SJCRH30 (cell line): Measurements from ENCODE around the gene NOLC1. TPM values are rescaled to one million over a fixed set of nuclear protein-coding genes. Genes with fewer than 3 reads are reported as not detected.

Experiments used
- DNase-seq, 2 experiments: peaks; one replicate each; pipeline ENCODE4 v3.0.0-alpha.2; 2015 to 2020
- H3K27ac ChIP-seq: fragments of 250-450 bp; sonication (Bioruptor Pico); 2 replicates; pipeline ENCODE4 v1.5.1; 2020; ENCODE audit warnings: mild to moderate bottlenecking, moderate library complexity
- H3K27me3 ChIP-seq: fragments of 250-450 bp; sonication (Bioruptor Pico); 2 replicates; pipeline ENCODE4 v1.5.1; 2020; ENCODE audit warnings: mild to moderate bottlenecking, moderate library complexity
- H3K36me3 ChIP-seq: fragments of 250-450 bp; sonication (Bioruptor Pico); 2 replicates; pipeline ENCODE4 v1.5.1; 2020; ENCODE audit warnings: mild to moderate bottlenecking, moderate library complexity
- H3K4me1 ChIP-seq: fragments of 250-450 bp; sonication (Bioruptor Pico); 2 replicates; pipeline ENCODE4 v1.5.1; 2020; ENCODE audit warnings: mild to moderate bottlenecking, moderate library complexity
- H3K4me3 ChIP-seq: fragments of 250-450 bp; sonication (Bioruptor Pico); 2 replicates; pipeline ENCODE4 v1.5.1; 2020; ENCODE audit warnings: mild to moderate bottlenecking, moderate library complexity
- H3K9me3 ChIP-seq: fragments of 250-450 bp; sonication (Bioruptor Pico); replicated peaks from 2 replicates; pipeline ENCODE4 v1.5.1; 2020; ENCODE audit warnings: mild to moderate bottlenecking, moderate library complexity
- total RNA-seq: library from RNA; depleted of rRNA; stranded (reverse); fragments of >200 nt; shearing (Covaris generic); gene quantifications from 2 replicates; pipeline ENCODE4 v1.2.3, GENCODE V29; 2014

NOLC1 gene
- total RNA-seq, 1 experiment from 2014 or later = 242 TPM

DNA sequence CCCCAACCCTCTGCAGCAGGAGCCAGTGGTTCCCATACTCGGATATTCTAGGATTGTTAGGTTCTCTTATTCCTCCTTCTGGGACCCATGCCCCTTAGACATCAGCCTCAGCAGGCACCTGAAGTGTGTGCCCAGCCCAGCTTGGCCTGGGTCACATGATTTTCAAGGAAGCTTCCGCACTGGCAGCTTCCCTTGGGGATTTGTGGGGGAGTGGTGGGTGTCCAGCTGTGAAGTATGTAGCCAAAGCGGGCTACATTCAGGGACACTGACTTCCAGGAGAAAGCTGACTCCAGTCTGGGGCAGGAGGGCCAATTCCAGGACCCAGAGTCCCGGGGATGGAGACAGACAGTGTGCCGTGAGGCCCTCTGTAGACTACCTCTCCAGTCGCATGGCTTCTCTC is 33.3 kb upstream of the NOLC1 start:
- no peak overlapping the region for H3K27ac ChIP-seq
- peak; percentile 60 to 62 for DNase-seq
- H3K4me1 ChIP-seq = peaks cover 35% of the 10 kb centered on the region
- H3K4me3 ChIP-seq = peak overlapping the region; percentile 72
- no peaks in the 10 kb centered on the region for H3K9me3 ChIP-seq
- no peaks in the 10 kb centered on the region for H3K36me3 ChIP-seq
- H3K27me3 ChIP-seq = no peaks in the 10 kb centered on the region

DNA sequence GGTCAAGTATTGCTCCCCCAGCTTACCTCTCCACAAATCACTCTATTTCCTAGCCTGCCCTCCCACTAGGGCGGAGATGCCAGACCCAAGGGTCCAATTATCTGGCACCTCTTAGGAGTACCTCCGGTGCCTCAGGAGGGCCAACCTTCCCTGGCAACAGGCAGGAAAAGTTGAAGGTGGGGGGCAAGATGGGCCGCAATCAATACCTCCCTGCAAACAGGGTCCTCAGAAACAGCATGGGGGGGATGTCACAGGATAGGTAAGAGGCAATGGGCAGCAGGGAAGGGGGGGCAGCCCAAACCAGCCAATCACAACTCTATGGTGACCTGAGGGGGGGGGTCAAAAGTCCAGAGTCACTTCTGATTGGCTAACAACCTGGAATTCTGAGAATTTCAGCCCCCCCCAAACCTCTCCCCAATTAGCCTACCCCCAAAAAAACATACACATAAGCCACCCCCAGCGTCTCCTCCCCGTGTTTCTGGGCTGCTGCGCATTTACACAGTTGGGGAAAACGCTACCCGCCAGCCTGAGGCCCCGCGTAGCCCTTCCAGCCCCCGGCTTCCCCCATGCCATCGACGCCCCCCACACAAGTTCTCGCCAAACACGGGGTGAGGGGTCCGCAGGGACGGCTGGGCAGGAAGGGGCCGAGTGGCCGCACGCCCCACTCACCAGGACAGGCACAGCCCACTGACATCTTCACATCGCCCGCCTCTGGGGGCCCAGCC is 32.6 kb upstream of the NOLC1 start:
- peak; percentile 82 to 84 for DNase-seq
- no peaks in the 10 kb centered on the region for H3K9me3 ChIP-seq
- H3K27ac ChIP-seq = peak overlapping the region; percentile 65
- H3K36me3 ChIP-seq = no peaks in the 10 kb centered on the region
- peaks cover 35% of the 10 kb centered on the region for H3K4me1 ChIP-seq
- peak overlapping the region; percentile 72 for H3K4me3 ChIP-seq
- H3K27me3 ChIP-seq = no peaks in the 10 kb centered on the region

DNA sequence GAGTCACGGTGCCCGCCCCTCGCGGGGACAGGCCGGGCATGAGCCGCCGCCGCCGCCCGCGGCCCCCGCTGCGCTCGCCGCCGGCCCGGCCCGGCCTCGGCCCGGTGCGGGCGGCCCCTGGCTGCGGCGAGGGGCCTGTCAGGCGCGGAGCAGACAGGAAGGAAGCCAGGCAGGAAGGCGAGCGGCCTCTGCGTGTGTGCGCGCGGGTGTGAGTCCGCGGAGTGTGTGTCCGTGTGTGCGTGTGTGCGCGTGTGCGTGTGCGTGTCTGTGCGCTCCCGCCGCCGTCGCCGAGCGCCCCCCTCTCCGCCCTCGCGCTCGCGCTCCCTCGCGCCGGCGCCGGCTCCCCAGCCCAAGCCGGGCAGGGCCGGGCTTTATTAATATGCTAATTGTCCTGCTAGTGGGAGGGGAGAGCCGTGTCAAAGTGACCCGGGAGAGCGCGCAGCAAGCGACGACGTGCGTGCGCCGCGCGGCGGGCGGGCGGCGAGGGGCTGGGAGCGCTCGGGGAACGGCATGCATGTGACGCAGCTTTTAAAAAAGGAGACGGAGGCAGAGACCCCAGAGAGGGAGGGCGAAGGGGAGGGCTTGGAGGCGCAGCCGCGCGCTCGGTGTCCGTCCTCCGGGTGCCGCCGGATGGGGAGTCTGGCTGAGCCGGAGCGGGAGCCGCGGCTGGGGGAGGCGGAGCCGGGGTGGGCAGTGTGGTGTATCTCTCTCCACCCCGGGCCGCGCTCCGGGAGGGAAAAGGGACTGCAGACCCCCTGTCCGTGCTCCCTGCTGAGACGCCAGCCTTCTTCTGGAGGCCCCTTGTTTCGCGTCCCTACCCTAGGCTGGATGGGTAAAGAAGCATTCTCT is 31.8 kb upstream of the NOLC1 start, which contains the start of gene LDB1:
TSS of gene LDB1 (minus strand) at position 227 of the 849 bp plus-strand sequence. CDS start 258 bp downstream, outside the sequence.
- Histone ChIP-seq H3K27me3 (no peaks in the 10 kb centered on the region), H3K36me3 (no peaks in the 10 kb centered on the region), H3K4me3 (peak within 1 kb of the TSS; percentile 72), H3K27ac (peak within 1 kb of the TSS; percentile 65), H3K4me1 (peaks cover 32% of the 10 kb centered on the region), H3K9me3 (no peaks in the 10 kb centered on the region)
- peak; percentile 90 to 92 for DNase-seq

DNA sequence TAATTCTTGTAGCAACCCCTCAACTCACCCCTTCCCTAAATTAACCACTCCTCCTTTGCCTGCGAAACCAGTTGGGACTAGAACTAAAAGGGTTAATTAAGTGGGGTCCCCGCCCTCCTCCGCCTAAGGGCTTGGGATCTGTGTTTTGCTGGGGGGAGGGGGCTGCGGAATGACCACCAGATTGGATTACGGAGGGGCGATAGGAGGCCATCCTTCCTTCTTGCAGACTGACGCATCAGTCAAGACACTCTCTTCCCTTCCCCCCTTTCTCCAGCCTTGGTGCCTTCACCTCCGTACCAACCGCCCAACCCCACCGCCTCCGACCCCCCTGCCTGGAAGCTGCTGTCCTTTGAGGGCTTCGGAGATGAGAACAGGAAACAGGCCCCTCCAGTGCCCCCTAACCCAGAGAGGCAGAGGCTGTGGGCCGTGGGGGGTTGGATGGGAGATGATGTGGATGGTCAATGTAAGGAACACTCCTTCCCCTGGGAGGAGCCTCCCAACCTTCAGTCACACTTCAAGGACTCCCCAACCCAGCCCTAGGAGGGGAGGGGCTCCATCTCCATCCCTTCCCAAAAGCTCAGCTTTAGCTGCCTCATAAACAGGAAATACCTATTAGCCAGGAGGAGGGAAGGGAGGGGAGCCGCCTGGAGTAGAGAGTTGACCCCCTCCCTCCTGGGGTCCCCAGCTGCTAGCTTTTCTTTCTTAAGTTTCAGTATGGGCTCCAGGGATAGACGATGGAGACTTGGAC is 31.0 kb upstream of the NOLC1 start:
- peaks cover 27% of the 10 kb centered on the region for H3K4me1 ChIP-seq

DNA sequence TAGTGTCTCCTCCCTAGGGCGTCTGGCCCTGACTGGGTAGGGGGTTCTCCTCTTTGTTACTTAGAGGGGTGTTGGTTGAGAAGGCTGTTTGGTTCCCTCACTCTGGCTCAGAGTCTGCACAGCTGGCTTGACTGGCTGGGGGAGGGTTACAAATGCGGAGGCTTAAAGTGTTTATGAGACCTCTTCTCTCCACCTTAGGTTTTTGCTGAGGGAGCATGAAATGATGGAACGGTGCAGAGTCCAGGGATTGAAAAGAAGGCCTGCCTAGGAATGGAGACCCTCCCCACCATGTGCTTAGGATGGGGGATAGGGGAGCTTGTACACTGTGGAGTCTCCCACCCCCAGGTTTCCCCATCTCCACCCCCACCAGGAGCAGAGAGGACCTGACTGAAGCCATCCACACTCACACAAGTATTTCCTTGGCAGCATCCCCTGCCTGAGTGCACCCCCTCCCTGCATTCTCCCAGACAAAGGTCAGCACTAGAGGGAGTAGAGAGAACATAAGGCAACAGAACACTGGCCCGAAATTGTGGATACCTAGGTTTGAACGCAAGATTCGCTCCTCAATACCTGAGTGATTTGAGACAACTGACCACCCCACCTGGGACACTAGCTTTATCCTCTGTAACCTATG is 30.3 kb upstream of the NOLC1 start:
- peak overlapping the region; percentile 65 for H3K27ac ChIP-seq

More for the DNA sequence above, 31.0 kb upstream of the NOLC1 start:
- H3K9me3 ChIP-seq = no peaks in the 10 kb centered on the region
- DNase-seq = peak; percentile 88 to 93
- H3K4me3 ChIP-seq = peak overlapping the region; percentile 72
- no peaks in the 10 kb centered on the region for H3K27me3 ChIP-seq
- no peaks in the 10 kb centered on the region for H3K36me3 ChIP-seq
- peak overlapping the region; percentile 65 for H3K27ac ChIP-seq

DNA sequence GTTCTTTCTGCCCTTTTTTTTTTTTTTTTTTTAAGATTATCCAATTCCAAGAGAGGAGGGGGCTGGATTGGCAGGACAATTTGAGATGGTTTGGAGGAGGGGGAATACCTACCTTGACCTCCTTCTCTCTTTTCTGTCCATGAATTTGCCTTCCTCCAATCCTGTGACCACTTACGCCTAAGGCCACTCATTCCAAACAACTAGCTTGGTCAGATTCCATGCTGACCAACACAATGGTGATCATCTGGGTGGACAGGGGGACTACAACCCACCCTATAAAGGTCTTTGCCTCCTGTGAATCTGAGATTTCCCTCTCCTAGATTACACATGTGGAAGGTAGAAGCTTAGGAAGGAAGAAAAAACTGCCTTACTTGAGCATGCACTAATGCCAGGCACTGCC is 29.7 kb upstream of the NOLC1 start:
- H3K4me3 ChIP-seq = no peak overlapping the region
- peaks cover 23% of the 10 kb centered on the region for H3K4me1 ChIP-seq
- DNase-seq = no peak
- no peaks in the 10 kb centered on the region for H3K9me3 ChIP-seq
- no peaks in the 10 kb centered on the region for H3K36me3 ChIP-seq
- no peak overlapping the region for H3K27ac ChIP-seq
- no peaks in the 10 kb centered on the region for H3K27me3 ChIP-seq

More for the DNA sequence above, 30.3 kb upstream of the NOLC1 start:
- Histone ChIP-seq H3K4me3 (peak overlapping the region; percentile 72), H3K4me1 (peaks cover 27% of the 10 kb centered on the region), H3K27me3 (no peaks in the 10 kb centered on the region), H3K36me3 (no peaks in the 10 kb centered on the region), H3K9me3 (no peaks in the 10 kb centered on the region)
- peak in 1 of 2 experiments; percentile 43 for DNase-seq

DNA sequence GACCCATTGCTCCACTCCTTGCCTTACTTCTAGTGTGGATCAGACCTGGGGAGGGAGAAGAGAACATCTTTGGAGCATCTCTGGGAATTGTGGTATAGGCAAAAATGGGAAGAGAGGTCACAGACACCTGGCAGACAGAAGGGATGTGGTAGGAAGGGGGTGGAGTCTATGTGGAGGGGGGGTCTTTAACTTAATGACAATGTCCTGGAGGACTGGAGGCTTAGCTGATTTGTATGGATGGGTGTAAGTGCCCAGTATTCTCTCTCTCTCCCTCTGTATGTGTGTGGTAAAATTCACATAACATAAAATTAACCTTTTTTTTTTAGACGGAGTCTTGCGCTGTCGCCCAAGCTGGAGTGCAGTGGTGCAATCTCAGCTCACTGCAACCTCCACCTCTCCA is 29.0 kb upstream of the NOLC1 start:
- no peak overlapping the region for H3K27ac ChIP-seq
- no peaks in the 10 kb centered on the region for H3K27me3 ChIP-seq
- peaks cover 15% of the 10 kb centered on the region for H3K4me1 ChIP-seq
- H3K9me3 ChIP-seq = no peaks in the 10 kb centered on the region
- H3K36me3 ChIP-seq = no peaks in the 10 kb centered on the region
- no peak overlapping the region for H3K4me3 ChIP-seq
- no peak for DNase-seq

DNA sequence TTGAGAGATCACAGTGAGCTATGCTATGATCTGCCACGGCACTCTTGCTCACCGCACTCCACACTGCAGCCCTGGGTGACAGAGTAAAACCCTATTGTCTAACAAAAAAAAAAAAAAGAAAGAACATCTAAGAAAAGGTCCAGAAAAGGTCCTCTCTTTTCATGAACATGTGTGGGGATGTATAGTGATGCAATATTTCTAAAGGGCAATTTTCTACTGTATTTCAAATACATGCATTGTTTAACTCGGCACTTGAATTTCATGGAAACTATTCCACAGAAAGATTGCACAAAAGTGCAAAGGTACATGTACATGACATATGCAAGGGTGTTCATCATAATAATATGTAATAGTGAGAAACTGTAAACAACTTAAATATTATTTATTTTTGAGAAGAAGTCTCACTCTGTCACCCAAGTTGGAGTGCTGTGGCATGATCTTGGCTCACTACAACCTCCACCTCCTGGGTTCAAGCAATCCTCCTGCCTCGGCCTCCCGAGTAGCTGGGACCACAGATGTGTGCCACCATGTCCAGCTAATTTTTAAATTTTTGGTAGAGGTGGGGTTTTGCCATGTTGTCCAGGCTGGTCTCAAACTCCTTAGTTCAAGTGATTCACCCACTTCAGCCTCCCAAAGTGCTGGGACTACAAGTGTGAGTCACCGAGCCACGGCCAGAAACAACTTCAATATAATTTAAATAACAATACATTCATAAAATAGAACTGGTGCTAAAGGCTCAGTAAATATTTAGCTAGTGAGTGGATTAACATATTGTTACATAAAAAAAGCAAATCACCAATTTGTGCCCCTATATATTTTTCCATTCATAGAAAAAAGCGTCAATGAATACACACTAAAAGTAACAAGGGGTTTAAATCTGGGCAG is 20.7 kb upstream of the NOLC1 start:
- H3K4me3 ChIP-seq = no peak overlapping the region
- no peak for DNase-seq
- no peaks in the 10 kb centered on the region for H3K9me3 ChIP-seq
- H3K36me3 ChIP-seq = peaks cover 12% of the 10 kb centered on the region
- H3K4me1 ChIP-seq = peaks cover 18% of the 10 kb centered on the region
- H3K27ac ChIP-seq = no peak overlapping the region
- H3K27me3 ChIP-seq = no peaks in the 10 kb centered on the region

DNA sequence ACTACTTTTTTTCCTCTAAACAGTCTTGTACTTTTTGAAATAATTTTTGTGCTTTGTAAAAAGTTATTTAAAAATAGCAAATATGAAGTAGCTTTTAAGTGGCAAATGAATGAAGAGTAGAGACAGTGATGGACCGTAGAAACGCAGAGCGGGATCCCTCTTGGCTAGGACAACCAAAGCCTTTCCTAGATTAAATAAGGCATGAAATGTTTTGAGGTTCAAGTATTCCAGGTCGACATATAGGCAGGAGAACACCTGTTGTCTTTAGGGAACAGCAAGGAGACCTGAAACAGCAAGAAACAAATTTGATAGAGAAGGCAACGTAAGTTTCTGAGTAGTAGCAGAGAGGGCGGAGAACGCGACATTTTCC is 20.0 kb upstream of the NOLC1 start:
- no peak for DNase-seq
- peak overlapping the region; percentile 91 for H3K4me3 ChIP-seq
- H3K36me3 ChIP-seq = peaks cover 12% of the 10 kb centered on the region
- no peaks in the 10 kb centered on the region for H3K9me3 ChIP-seq
- H3K4me1 ChIP-seq = peaks cover 18% of the 10 kb centered on the region
- H3K27ac ChIP-seq = no peak overlapping the region
- H3K27me3 ChIP-seq = no peaks in the 10 kb centered on the region

DNA sequence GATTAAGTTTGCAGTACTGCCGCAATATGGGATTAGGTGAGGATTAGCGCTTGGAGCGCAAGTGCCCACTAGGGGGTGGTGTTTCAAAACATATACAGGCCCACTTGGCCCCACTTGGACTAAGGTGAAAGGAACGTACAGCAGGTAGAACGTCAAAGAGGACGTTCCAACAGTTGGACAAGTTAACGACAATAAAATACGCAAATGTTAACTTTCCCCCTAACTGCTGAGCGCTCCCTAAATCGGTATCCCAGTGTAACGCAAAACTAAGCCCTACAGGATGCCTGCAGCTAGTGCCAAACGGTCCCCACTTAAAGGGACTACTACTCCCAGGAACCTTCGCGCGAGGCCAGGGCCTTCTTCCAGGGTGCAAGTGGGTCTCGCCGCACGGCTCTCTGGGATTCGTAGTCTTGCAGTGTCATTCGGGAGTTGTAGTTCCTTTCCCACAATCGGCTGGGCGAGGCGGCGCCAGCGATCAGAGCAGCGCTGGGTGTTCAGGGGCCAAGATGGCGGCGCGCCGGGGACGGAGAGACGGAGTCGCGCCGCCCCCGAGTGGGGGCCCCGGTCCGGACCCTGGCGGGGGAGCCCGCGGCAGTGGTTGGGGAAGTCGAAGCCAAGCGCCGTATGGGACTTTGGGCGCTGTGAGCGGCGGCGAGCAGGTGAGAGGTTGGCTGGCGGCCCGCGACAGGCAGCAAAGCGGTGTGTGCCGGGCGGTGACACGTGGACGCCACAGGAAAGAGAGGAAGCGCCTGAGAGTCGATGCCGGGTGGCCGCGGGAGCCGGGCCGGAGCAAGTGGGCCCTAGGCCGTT is 19.4 kb upstream of the NOLC1 start, which contains the start of gene PPRC1:
TSS of gene PPRC1 (plus strand) at position 478 of the 810 bp plus-strand sequence. CDS start at position 507, 29 bp downstream.
- Histone ChIP-seq H3K27ac (peak within 1 kb of the TSS; percentile 93), H3K36me3 (peaks cover 17% of the 10 kb centered on the region), H3K4me3 (peak within 1 kb of the TSS; percentile 91), H3K4me1 (peaks cover 18% of the 10 kb centered on the region), H3K9me3 (no peaks in the 10 kb centered on the region), H3K27me3 (no peaks in the 10 kb centered on the region)
- DNase-seq = peak; percentile 100

DNA sequence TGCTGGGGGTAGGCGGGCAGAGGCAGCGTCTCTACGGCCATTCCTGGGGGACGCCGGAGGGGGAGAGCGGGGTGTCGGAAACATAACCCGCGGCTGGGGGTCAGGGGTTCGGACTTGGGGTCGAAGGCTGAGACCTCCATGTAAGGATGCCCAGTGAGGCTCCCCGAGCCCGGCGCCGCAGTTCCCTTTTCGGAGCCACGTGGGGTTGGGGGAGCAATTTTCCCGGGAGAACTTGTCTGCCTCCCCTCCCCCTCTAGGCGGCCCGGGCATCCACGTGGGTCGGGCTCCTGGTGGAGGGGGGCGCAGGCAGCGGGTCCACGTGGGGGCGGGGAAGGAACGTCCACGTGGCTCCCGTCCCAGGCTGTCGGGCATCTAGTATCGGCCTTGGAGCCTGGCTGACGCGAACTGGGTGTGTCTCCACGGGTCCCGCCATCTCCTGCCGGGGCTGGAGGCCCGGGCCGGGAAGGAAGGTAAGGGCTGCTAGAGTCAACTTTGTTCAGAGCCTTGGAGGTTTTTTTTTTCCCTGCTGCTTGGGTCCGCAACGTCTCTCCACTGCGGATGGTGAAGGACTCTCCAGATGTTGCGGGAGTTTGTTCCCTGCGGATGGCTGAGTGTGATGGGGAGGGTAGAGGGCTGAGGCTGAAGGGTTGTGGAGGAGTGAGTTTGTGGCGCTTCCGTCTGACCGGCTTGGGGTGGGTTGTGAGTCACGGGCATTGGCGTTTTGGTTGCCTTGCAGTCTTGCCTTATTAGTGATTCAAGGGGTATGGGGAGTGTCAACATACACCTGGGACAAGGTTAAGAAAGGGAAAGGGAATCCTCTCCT is 18.6 kb upstream of the NOLC1 start:
- Histone ChIP-seq H3K4me3 (peak overlapping the region; percentile 91), H3K27ac (peak overlapping the region; percentile 93), H3K9me3 (no peaks in the 10 kb centered on the region), H3K27me3 (no peaks in the 10 kb centered on the region), H3K36me3 (peaks cover 25% of the 10 kb centered on the region), H3K4me1 (peaks cover 18% of the 10 kb centered on the region)
- peak; percentile 92 to 94 for DNase-seq

DNA sequence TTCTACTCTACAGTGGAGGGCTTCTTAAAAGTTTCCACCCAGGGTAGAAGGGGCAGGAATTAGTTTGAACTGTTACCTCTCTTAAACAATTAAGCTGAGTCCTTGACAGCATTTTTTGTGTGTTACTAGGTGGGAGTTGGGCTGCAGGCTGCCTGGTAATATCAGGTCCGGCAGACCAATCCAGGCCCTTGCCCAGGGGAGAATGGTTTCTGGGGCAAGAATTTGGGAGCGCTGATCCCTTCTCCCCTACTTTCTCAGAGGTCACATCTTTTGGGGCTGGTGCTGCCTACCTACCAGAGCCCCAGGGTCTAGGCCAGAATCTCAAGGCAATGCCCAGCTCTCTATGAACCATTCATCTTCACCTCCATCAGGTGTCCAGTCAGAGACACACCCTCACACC is 17.8 kb upstream of the NOLC1 start:
- Histone ChIP-seq H3K27me3 (no peaks in the 10 kb centered on the region), H3K4me3 (peak overlapping the region; percentile 91), H3K27ac (no peak overlapping the region), H3K9me3 (no peaks in the 10 kb centered on the region), H3K36me3 (peaks cover 33% of the 10 kb centered on the region), H3K4me1 (peaks cover 18% of the 10 kb centered on the region)
- no peak for DNase-seq
